A673 (cell line): ENCODE results near the gene IRS2. TPM values are rescaled to one million over a fixed set of nuclear protein-coding genes. Genes with fewer than 3 reads are reported as not detected.
"Not testable (repeated sequence)": the region's sequence is repeated elsewhere in the genome, so short reads cannot be mapped to it uniquely, and the experiment has no call there.

Experiments used
- BruUV-seq: library from RNA; stranded (reverse); fragments of 400-500 nt; replicated peaks from 2 replicates; lab custom pipeline; 2021; lab: Mats Ljungman, UMichigan
- CTCF ChIA-PET: fragments of 300-600 bp; sonication (Branson Sonifier 250); formaldehyde crosslinking; loops from one replicate; lab custom pipeline; 2022; ENCODE audit warnings: antibody characterized with exemption; lab: Charles Lee
- POLR2A ChIA-PET: fragments of 300-600 bp; sonication (Branson Sonifier 250); formaldehyde crosslinking; loops from one replicate; lab custom pipeline; 2022; ENCODE audit warnings: antibody characterized with exemption; ENCODE audit not compliant: low non-redundant PET; lab: Charles Lee
- DNase-seq: peaks from one replicate; pipeline ENCODE4 v3.0.0-alpha.2; 2015; ENCODE audit warnings: low spot score
- H3K27ac ChIP-seq: fragments of 200-600 bp; sonication (generic); 2 replicates; pipeline ENCODE4 v1.5.1; 2016; ENCODE audit warnings: mixed run types, low read depth, mild to moderate bottlenecking, mixed read lengths, antibody characterized with exemption, low read length; ENCODE audit not compliant: poor library complexity, severe bottlenecking
- H3K27me3 ChIP-seq: fragments of 200-600 bp; sonication (generic); replicated peaks from 2 replicates; pipeline ENCODE4 v1.6.1; 2017; ENCODE audit warnings: mixed run types, low read depth, mild to moderate bottlenecking, mixed read lengths, antibody characterized with exemption, low read length; ENCODE audit not compliant: insufficient read depth, poor library complexity
- H3K36me3 ChIP-seq: fragments of 200-600 bp; sonication (generic); 2 replicates; pipeline ENCODE4 v1.6.1; 2016; ENCODE audit warnings: mixed run types, mild to moderate bottlenecking, mixed read lengths, antibody characterized with exemption, low read length; ENCODE audit not compliant: insufficient read depth, poor library complexity, severe bottlenecking
- H3K4me1 ChIP-seq: fragments of 200-600 bp; sonication (generic); 2 replicates; pipeline ENCODE4 v1.6.1; 2017; ENCODE audit warnings: mixed run types, mild to moderate bottlenecking, mixed read lengths, antibody characterized with exemption, low read length; ENCODE audit not compliant: insufficient read depth, poor library complexity, severe bottlenecking
- H3K4me3 ChIP-seq: fragments of 200-600 bp; sonication (generic); 2 replicates; pipeline ENCODE4 v1.5.1; 2016; ENCODE audit warnings: low read depth, mixed run types, mild to moderate bottlenecking, mixed read lengths, low read length; ENCODE audit not compliant: poor library complexity, severe bottlenecking
- H3K9me3 ChIP-seq: fragments of 200-600 bp; sonication (generic); 2 replicates; pipeline ENCODE4 v1.6.1; 2016; ENCODE audit warnings: mixed run types, low read depth, mild to moderate bottlenecking, mixed read lengths, antibody characterized with exemption, low read length; ENCODE audit not compliant: poor library complexity, severe bottlenecking
- EZH2 ChIP-seq: fragments of 200-600 bp; sonication (generic); IDR thresholded peaks from 2 replicates; pipeline ENCODE4 v1.6.1; 2017; ENCODE audit warnings: borderline replicate concordance, low read depth, mild to moderate bottlenecking, mixed read lengths, antibody characterized with exemption, low read length; ENCODE audit not compliant: poor library complexity, severe bottlenecking
- intact Hi-C: fragments of 100-400 bp; cut with micrococcal nuclease; formaldehyde crosslinking; loops from one replicate; pipeline ENCODE4 v1.10.0; 2022; ENCODE audit not compliant: unreplicated experiment
- total RNA-seq: library from RNA; stranded (reverse); gene quantifications from 2 replicates; pipeline ENCODE4 v1.2.3, GENCODE V29; 2021
- TF ChIP-seq, protein P1 (sequence below): fragments of 300-800, 200-600 bp; sonication (generic); conservative IDR thresholded peaks from 2 replicates; pipeline ENCODE4 v1.5.1; 2017; ENCODE audit warnings: low read depth, mild to moderate bottlenecking, antibody characterized with exemption, low read length, moderate library complexity, mixed read lengths

The IRS2 gene
- total RNA-seq, 1 experiment from 2014 or later: 135 TPM

DNA sequence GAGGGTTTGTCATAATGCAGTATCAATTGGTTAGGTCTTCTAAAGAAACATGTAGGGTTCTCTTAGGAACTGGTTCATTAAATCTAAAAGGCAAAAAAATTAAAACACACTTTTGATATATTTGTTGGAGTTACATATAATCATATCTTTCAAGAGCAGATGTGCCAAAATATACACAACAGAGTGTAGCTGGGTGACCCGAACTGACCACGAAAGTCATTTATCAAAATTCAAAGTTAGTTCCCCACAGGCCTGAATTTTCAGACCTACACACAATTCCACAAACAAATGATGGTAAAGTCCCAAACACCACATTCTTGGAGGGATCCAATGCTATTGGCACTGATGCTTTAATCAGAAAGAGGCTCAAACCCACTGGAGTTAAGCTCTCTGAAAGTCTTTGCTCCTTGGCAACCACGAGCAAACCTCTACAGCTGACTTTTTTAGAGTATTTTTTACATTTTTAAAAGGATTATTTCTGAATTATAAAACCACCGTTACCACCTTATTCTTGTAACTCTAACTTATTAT is 50.9 kb downstream of the IRS2 start:
- no peak overlapping the region for H3K4me3 ChIP-seq
- H3K4me1 ChIP-seq: peaks cover 3% of the 10 kb centered on the region
- H3K27me3 ChIP-seq: no peaks in the 10 kb centered on the region
- no peak for DNase-seq
- H3K36me3 ChIP-seq: no peaks in the 10 kb centered on the region
- ChIA-PET CTCF (interaction anchor here (0.7 kb wide), 1 partner anchor 14 kb away, joined by 5 read pairs; no protein-coding TSS in a partner anchor), POLR2A (no interaction called here)
- intact Hi-C loops: no loop called here
- TF ChIP-seq EZH2: no peak
- TF ChIP-seq, protein P1, sequence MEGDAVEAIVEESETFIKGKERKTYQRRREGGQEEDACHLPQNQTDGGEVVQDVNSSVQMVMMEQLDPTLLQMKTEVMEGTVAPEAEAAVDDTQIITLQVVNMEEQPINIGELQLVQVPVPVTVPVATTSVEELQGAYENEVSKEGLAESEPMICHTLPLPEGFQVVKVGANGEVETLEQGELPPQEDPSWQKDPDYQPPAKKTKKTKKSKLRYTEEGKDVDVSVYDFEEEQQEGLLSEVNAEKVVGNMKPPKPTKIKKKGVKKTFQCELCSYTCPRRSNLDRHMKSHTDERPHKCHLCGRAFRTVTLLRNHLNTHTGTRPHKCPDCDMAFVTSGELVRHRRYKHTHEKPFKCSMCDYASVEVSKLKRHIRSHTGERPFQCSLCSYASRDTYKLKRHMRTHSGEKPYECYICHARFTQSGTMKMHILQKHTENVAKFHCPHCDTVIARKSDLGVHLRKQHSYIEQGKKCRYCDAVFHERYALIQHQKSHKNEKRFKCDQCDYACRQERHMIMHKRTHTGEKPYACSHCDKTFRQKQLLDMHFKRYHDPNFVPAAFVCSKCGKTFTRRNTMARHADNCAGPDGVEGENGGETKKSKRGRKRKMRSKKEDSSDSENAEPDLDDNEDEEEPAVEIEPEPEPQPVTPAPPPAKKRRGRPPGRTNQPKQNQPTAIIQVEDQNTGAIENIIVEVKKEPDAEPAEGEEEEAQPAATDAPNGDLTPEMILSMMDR: no peak
- H3K27ac ChIP-seq: no peak overlapping the region
- no peaks in the 10 kb centered on the region for H3K9me3 ChIP-seq
- no TSS peak for BruUV-seq

DNA sequence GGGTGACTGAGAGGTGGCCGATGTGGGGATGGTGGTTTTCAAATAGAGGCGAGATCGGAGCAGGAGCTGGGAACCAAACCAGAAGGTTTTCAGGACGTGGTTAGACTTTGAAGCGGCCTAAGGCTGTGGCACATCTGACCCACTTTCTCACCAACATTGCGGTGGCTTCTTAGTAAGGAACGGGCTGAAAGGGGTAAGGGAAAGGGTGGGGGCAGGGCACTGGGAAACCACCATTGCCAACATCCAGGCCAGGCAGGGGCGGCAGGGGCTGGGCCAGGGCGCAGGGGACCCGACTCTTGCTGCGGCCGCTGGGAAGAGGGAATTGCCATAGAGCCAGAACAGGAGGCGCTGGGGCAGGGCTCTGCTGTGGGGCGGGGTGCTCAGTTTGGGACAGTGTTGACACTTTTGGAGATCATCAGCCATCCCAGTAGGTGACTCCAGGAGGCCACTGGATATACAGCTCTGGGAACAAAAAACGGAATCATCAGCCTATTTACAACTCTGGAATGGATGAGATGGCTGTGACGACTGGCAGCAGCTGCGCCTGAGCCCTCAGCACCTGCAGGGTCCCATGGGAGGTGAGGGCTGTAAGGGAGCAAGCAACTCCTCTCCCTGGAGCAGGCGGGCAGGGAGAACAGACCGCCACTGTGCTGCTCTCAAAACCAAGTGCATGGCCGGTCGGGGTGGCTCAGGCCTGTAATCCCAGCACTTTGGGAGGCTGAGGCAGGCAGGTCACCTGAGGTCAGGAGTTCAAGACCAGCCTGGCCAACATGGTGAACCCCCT is 52.2 kb downstream of the IRS2 start:
- no peaks in the 10 kb centered on the region for H3K9me3 ChIP-seq
- H3K27me3 ChIP-seq: no peaks in the 10 kb centered on the region
- no peak for DNase-seq
- H3K27ac ChIP-seq: no peak overlapping the region
- H3K36me3 ChIP-seq: no peaks in the 10 kb centered on the region
- TF ChIP-seq, protein P1: no peak
- TF ChIP-seq EZH2: no peak
- CTCF ChIA-PET: no interaction called here
- H3K4me3 ChIP-seq: no peak overlapping the region
- intact Hi-C loops: no loop called here
- POLR2A ChIA-PET: no interaction called here
- BruUV-seq: no TSS peak
- H3K4me1 ChIP-seq: peaks cover 4% of the 10 kb centered on the region

GRCh38 chr13:109733550-109733949 is 52.8 kb downstream of the IRS2 start:
- CTCF ChIA-PET: no interaction called here
- Histone ChIP-seq H3K27ac (no peak overlapping the region), H3K36me3 (no peaks in the 10 kb centered on the region), H3K27me3 (no peaks in the 10 kb centered on the region), H3K9me3 (no peaks in the 10 kb centered on the region), H3K4me1 (peaks cover 11% of the 10 kb centered on the region), H3K4me3 (no peak overlapping the region)
- DNase-seq: no peak
- POLR2A ChIA-PET: no interaction called here
- TF ChIP-seq, protein P1: no peak
- TF ChIP-seq EZH2: no peak
- intact Hi-C loops: no loop called here
- no TSS peak for BruUV-seq

GRCh38 chr13:109732470-109733170 is 53.8 kb downstream of the IRS2 start:
- intact Hi-C loops, H3K9me3 ChIP-seq, H3K36me3 ChIP-seq, DNase-seq, BruUV-seq, CTCF ChIA-PET, H3K27ac ChIP-seq, H3K27me3 ChIP-seq, H3K4me3 ChIP-seq: not testable (repeated sequence)
- peaks cover 11% of the 10 kb centered on the region for H3K4me1 ChIP-seq
- POLR2A ChIA-PET: interaction anchor here (0.7 kb wide), 1 partner anchor 12 kb away, joined by 4 read pairs; no protein-coding TSS in a partner anchor
